Stimulated activated CD8-positive, alpha-beta memory T cell treated with anti-CD3 and anti-CD28 coated beads, Interleukin-2, amount 100 ng/mL, for 48 hours (primary cell): ENCODE results near the gene PLEKHA4.

Experiments
- DNase-seq, 2 donors: peaks; one replicate each; pipeline ENCODE4 v3.0.0-alpha.2; 2020; ENCODE audit warnings: low read depth in 2 of 2

PLEKHA4 gene

GRCh38 chr19:48830965-48831364 lies 37.5 kb downstream of the PLEKHA4 start:
- no peak for DNase-seq

DNA sequence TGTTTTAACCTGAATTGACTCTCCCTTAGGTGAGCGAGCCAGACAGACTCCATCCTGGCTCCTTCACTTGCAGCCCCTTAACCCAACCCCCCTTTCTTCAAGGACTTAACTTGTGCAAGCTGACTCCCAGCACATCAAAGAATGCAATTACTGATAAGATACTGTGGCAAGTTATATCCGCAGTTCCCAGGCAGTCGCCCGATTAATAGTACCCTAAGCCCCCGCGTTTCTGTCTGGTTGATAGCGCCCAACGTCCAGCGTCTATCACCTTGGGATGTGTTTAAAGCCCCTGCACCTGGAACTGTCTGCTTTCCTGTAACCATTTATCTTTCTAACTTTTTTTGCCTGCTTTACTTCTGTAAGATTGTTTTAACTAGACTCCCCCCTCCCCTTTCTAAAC lies 38.3 kb downstream of the PLEKHA4 start:
- DNase-seq = no peak

GRCh38 chr19:48826606-48827020 lies 41.8 kb downstream of the PLEKHA4 start:
- DNase-seq = no peak

DNA sequence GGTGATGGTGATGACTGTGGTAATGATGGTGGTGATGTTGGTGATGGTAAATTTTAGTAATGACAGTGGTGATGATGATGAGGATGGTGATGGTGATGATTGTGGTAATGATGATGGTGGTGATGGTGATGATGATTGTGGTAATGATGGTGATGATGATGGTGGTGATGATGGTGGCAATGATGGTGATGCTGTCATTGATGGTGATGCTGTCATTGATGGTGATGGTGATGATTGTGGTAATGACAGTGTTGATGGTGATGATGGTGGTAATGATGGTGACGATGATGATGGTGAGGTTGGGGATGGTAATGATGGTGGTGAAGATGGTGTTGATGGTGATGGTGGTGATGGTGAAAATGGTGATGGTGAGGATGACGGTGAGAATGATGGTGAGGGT lies 45.9 kb downstream of the PLEKHA4 start:
- DNase-seq = no peak

DNA sequence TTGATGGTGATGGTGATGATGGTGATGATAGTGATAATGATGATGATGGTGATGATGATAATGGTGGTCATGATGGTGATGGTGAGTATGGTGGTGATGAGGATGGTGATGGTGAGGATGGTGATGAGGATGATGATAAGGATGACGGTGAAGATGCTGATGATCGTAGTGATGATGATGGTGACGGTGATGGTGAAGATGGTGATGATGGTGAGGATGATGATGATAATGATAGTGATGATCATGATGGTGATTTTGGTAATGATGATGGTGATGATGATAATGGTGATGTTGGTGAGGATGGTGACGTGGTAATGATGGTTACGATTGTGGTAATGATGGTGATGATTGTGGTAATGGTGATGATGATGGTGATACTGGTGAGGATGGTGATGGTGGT lies 46.8 kb downstream of the PLEKHA4 start:
- DNase-seq = no peak

DNA sequence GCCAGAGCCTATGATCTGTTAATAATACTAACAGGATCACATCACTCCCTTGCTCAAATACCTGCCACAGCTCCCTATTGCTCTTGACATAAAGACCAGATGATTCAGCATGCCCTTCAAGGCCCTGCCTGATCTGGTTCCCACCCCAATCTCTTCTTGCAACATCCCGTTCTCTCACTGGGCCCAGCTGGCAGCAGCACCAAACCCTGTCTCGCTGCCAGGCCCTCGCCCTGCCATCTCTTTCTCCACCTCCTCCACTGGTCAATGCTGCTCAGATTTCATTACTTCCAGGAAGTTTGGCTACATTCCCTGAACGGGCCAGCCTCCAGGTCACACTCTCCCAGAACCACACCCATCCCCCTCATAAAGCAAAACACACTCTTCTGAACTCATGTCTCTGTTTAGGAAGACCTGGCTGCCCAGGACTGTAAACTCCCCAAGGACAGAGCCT lies 49.0 kb downstream of the PLEKHA4 start:
- DNase-seq = no peak

DNA sequence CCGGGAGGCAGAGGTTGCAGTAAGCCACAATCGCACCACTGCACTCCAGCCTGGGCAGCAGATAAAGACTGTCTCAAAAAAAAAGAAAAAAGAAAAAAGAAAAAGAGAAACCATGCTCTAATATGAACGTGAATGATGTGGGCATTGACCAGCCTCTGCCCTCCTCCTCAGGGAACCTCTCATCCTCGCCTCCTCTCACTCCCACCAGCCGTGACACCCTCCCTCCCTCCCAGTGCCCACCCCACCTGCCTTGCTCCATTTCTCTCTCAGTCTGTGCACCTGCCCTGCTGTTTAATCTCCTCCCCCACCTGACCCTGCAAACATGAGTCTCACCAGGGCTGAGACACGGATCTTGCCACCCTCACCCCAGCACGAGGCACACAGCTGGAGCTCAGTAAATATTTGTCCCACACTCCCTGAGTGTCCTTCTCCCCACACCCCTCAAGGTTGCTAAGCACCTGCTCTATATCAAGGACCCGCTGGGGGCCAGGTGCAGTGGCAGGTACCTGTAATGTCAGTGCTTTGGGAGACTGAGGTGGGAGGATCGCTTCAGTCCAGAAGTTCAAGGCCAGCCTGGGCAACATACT lies 50.1 kb downstream of the PLEKHA4 start:
- DNase-seq = no peak

DNA sequence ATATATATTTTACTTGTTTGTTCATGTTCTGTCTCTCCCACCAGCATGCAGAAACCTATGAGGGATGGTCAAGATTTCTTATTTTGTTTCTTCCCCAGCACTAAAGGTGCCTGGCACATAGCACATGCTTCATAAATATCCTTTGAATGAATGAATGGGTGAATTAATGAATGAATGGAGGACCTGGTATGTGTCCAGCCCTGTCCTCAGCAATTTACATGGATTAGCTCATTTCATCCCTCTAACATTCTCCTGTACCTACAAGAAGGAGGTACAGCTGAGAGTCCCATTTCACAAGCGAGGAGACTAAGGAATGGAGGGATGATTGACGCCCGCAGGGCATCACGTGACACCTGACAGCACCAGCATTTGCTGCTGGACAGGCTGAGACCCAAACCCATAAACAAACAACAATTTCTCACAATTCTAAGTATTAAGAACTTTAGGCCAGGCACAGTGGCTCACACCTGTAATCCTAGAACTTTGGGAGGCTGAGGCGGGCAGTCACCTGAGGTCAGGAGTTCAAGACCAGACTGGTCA lies 50.8 kb downstream of the PLEKHA4 start:
- no peak for DNase-seq

- no peak for DNase-seq
These were observed 52.4 kb downstream of the PLEKHA4 start for GRCh38 chr19:48815870-48816501.

DNA sequence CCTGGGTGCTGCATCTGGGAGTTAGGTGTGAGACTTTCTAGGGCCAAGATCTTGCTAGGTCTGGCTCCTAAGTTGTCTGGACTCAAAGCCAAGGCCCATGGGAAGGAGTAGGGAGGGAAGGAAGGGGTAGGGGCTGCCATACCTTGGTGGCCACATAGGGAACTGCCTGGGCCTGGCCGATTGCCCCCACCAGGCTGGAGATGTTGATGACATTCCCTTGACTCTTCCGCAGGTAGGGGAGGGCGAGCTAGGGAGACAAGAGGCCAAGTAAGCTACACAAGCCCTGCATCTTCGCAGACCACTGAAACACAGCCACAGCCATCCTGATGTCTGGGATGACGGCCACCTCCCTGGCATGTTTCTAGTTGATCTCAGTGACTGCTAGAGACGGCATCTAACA lies 53.5 kb downstream of the PLEKHA4 start:
- no peak for DNase-seq

DNA sequence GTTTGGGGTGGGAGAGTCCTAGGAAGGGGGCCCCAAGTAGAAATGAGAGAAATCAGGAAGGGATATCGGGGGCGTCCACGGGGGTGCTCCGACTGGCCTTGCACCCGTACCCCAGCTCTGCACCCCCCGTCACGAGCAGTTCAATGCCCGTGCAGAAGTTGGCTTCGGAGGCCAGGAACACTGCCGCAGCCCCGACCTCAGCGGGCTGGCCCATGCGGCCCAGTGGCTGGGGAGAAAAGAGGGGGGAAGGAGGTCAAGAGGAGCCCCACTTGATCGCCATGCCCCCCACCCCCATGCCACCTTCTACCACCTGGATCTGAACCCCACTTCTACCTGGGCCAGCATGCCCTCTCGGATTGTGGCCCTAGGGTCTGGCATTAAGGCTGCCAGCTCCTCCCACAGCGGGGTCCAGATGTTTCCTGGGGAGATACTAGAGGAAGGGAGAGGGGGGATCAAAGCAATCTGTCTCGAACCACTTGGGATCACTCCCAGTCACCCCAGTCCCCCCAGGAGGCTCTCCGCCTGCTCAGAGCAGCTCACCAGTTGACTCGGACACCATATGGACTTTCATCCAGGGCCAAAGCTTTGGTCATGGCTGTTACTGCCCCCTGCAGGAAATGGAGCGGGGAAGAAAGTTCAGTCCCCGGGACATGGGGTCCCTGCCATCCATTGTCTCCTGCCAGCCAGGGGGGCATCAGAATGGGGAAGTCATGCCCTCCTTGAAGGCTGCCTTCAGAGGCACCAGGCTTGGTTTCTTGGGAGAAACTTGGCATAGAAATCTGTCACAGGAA lies 55.1 kb downstream of the PLEKHA4 start:
- DNase-seq = no peak

DNA sequence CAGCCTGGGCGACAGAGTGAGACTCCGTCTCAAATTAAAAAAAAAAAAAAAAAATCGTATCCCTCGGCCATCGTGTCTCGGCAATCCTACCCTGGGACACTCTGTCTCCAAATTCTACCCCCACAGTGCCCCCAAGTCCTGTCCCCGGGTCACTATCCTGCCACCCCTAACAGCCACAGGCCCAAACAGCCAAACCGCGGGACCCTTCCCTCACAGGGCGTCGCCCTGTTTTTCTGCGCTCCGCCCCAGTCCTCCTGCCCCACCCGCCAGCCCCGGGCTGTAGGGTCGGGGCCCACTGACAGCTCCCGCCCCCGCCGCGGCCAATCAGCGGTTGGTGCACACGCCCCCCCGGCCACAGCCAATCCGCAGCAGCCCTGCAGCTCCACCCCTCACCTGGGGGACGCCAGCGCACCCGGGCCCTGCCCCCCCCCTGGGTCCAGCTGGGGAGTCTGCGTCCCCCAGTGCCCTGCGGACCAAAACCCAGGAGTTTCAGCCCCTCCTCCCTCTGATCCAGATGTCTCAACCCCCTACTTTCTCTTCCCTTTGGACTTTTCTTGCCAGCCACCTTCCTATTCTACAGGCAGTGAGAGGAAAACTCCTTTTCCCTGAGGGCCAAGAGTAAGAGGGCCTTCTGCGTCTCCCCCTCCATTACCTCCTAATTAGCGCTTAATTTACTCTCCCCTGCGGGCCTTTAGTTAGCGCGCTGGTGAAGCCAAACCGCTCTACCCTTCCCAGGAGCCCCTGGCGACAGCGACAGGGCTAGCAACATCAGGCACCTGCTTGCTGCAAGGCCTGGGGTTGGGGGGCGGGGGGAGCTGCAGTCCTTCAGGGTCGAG lies 56.1 kb downstream of the PLEKHA4 start:
- DNase-seq = peak; percentile 71 to 74

- DNase-seq = no peak
These were observed 58.3 kb downstream of the PLEKHA4 start for GRCh38 chr19:48810151-48810550.

GRCh38 chr19:48807590-48808308 lies 60.7 kb downstream of the PLEKHA4 start:
- no peak for DNase-seq

- DNase-seq = no peak
These were observed 61.4 kb downstream of the PLEKHA4 start for GRCh38 chr19:48806818-48807589.

DNA sequence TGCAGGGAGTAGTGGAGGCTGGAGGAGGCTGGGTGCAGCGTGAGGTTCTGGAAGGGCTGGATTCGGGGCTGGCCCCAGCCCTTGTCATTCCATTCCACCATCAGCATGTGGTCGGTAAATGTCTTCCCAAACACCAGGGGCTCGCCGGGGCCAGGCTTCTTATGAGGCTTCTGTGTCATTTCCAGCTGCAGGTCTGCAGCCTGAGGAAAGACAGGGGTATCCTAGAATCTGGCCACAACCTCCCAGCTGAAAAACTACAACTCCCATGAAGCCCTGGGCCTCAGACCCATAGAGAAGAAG lies 61.9 kb downstream of the PLEKHA4 start:
- DNase-seq = no peak

- DNase-seq = no peak
These were observed 63.0 kb downstream of the PLEKHA4 start for GRCh38 chr19:48805452-48805851.

DNA sequence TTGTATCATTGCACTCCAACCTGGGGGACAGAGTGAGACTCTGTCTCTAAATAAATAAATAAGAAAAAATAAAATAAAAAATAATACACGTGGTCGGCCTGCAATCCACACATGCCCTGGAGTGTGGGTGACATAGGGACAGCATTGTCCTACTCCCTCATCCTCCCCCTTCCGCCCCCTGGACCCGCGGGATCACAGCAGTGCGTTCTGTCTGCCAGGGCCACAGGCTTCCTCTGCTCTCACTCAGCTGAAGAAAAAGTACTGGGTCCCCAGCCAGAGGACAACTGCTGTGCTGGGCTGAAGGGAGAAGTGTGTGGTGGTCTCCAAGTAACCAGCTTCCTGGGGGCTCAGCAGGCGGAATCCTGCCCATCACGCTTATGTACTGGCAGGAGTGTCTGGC lies 63.9 kb downstream of the PLEKHA4 start:
- DNase-seq = no peak

GRCh38 chr19:48802623-48803022 lies 65.8 kb downstream of the PLEKHA4 start:
- no peak for DNase-seq
